Stimulated activated naive B cell treated with anti-CD40 and anti-IgM and Interleukin-4, amounts not matched to agents 10 μg/mL and 1 μg/mL and 100 μg/mL, for 72 hours (primary cell): ENCODE measurements around the gene CCL2.

Source experiments
- ATAC-seq, 2 donors: fragments of 150-1000 bp; cut with Tn5 transposase; replicated peaks; 2 replicates each; pipeline ENCODE4 v1.10.0; 2021; ENCODE audit warnings: moderate library complexity in 1 of 2
- DNase-seq: peaks from one replicate; pipeline ENCODE4 v3.0.0; 2021
- H3K27ac Mint-ChIP-seq: one replicate; pipeline ENCODE4 v1.8.0; 2022; ENCODE audit warnings: mild to moderate bottlenecking, mixed read lengths
- H3K27me3 Mint-ChIP-seq, 2 donors: one replicate each; pipeline ENCODE4 v1.8.0; 2022; ENCODE audit warnings: mixed read lengths in 2 of 2
- H3K36me3 Mint-ChIP-seq, 2 donors: one replicate each; pipeline ENCODE4 v1.8.0; 2022; ENCODE audit warnings: mixed read lengths in 2 of 2, mild to moderate bottlenecking in 1 of 2
- H3K4me1 Mint-ChIP-seq, 2 donors: one replicate each; pipeline ENCODE4 v1.8.0; 2022; ENCODE audit warnings: mixed read lengths in 2 of 2, mild to moderate bottlenecking in 1 of 2
- H3K4me3 Mint-ChIP-seq, 2 donors: one replicate each; pipeline ENCODE4 v1.8.0; 2022; ENCODE audit warnings: mild to moderate bottlenecking in 2 of 2, mixed read lengths in 2 of 2, moderate library complexity in 1 of 2
- H3K9me3 Mint-ChIP-seq, 2 donors: one replicate each; pipeline ENCODE4 v1.8.0; 2022; ENCODE audit warnings: mixed read lengths in 2 of 2, mild to moderate bottlenecking in 1 of 2

The CCL2 gene

DNA sequence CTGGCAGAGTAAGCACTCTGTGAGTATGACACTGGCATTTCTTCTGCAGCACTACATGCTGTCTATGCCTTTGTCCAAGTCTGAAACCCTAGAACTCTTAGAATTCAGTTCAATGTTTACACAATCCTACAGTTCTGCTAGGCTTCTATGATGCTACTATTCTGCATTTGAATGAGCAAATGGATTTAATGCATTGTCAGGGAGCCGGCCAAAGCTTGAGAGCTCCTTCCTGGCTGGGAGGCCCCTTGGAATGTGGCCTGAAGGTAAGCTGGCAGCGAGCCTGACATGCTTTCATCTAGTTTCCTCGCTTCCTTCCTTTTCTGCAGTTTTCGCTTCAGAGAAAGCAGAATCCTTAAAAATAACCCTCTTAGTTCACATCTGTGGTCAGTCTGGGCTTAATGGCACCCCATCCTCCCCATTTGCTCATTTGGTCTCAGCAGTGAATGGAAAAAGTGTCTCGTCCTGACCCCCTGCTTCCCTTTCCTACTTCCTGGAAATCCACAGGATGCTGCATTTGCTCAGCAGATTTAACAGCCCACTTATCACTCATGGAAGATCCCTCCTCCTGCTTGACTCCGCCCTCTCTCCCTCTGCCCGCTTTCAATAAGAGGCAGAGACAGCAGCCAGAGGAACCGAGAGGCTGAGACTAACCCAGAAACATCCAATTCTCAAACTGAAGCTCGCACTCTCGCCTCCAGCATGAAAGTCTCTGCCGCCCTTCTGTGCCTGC, at the start of gene CCL2:
CCL2 (plus strand) TSS at position 635 of the 730 bp plus-strand sequence; CDS start at position 700, 65 bp downstream.
- Mint-ChIP-seq H3K27me3 (peaks cover 33 to 51% of the 10 kb centered on the region in 2 donors), H3K9me3 (no peaks in the 10 kb centered on the region), H3K4me1 (peaks cover 26 to 40% of the 10 kb centered on the region in 2 donors), H3K4me3 (peak within 1 kb of the TSS; percentile 30 to 56), H3K27ac (no peak within 1 kb of the TSS), H3K36me3 (no peaks in the 10 kb centered on the region)
- ATAC-seq (peak; percentile 40 to 59), DNase-seq (no peak)

- H3K27ac Mint-ChIP-seq, result no peak overlapping the region
- no peak overlapping the region for H3K4me3 Mint-ChIP-seq
- H3K4me1 Mint-ChIP-seq, result peaks cover 0 to 9% of the 10 kb centered on the region in 2 donors
- no peaks in the 10 kb centered on the region for H3K36me3 Mint-ChIP-seq
- ATAC-seq, result no peak
- DNase-seq, result no peak
- peaks cover 6 to 13% of the 10 kb centered on the region in 2 donors for H3K9me3 Mint-ChIP-seq
- peaks cover 14 to 21% of the 10 kb centered on the region in 2 donors for H3K27me3 Mint-ChIP-seq
Observed at GRCh38 chr17:34205401-34205800, 49.7 kb upstream of the CCL2 start.

- Mint-ChIP-seq H3K36me3 (no peaks in the 10 kb centered on the region), H3K4me1 (peaks cover 0 to 4% of the 10 kb centered on the region in 2 donors), H3K27me3 (peaks cover 14 to 20% of the 10 kb centered on the region in 2 donors), H3K4me3 (no peak overlapping the region), H3K9me3 (peaks cover 6 to 13% of the 10 kb centered on the region in 2 donors), H3K27ac (no peak overlapping the region)
- ATAC-seq (no peak), DNase-seq (no peak)
Observed at GRCh38 chr17:34206569-34206968, 48.5 kb upstream of the CCL2 start.

- peaks cover 0 to 4% of the 10 kb centered on the region in 2 donors for H3K4me1 Mint-ChIP-seq
- H3K27ac Mint-ChIP-seq, result no peak overlapping the region
- no peak overlapping the region for H3K4me3 Mint-ChIP-seq
- H3K9me3 Mint-ChIP-seq, result peaks cover 6 to 12% of the 10 kb centered on the region in 2 donors
- DNase-seq, result no peak
- no peak for ATAC-seq
- peaks cover 13 to 20% of the 10 kb centered on the region in 2 donors for H3K27me3 Mint-ChIP-seq
- no peaks in the 10 kb centered on the region for H3K36me3 Mint-ChIP-seq
Observed at GRCh38 chr17:34207572-34207971, 47.5 kb upstream of the CCL2 start.

DNA sequence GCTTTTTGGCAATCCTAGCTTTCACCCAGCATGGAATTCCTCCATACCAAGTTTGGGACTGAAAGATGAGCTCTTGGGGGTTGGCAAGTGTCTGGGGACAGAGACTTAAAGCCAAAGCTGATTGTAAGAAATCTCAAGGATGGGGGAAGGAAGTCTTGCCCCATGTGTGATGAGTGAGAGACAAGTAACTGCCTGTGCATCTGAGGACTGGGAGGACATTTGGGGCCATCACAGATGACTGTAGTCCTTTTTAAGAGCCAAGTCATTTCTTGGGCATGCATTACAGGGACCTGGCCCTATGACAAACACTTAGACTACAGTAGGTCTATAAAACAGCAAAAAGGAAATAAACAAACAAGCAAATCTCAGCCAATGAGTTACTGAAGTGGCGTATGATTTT, 36.3 kb upstream of the CCL2 start:
- peaks cover 4% of the 10 kb centered on the region in 2 donors for H3K36me3 Mint-ChIP-seq
- no peak overlapping the region for H3K4me3 Mint-ChIP-seq
- no peak for DNase-seq
- H3K27ac Mint-ChIP-seq, result no peak overlapping the region
- H3K4me1 Mint-ChIP-seq, result peaks cover 0 to 5% of the 10 kb centered on the region in 2 donors
- peaks cover 33 to 47% of the 10 kb centered on the region in 2 donors for H3K27me3 Mint-ChIP-seq
- peaks cover 5 to 7% of the 10 kb centered on the region in 2 donors for H3K9me3 Mint-ChIP-seq
- no peak for ATAC-seq

GRCh38 chr17:34219405-34219804, 35.7 kb upstream of the CCL2 start:
- DNase-seq, result no peak
- peaks cover 30 to 41% of the 10 kb centered on the region in 2 donors for H3K27me3 Mint-ChIP-seq
- H3K9me3 Mint-ChIP-seq, result peaks cover 1 to 3% of the 10 kb centered on the region in 2 donors
- ATAC-seq, result no peak
- no peak overlapping the region for H3K4me3 Mint-ChIP-seq
- H3K4me1 Mint-ChIP-seq, result peaks cover 0 to 5% of the 10 kb centered on the region in 2 donors
- no peak overlapping the region for H3K27ac Mint-ChIP-seq
- peaks cover 0 to under 1% of the 10 kb centered on the region in 2 donors for H3K36me3 Mint-ChIP-seq

DNA sequence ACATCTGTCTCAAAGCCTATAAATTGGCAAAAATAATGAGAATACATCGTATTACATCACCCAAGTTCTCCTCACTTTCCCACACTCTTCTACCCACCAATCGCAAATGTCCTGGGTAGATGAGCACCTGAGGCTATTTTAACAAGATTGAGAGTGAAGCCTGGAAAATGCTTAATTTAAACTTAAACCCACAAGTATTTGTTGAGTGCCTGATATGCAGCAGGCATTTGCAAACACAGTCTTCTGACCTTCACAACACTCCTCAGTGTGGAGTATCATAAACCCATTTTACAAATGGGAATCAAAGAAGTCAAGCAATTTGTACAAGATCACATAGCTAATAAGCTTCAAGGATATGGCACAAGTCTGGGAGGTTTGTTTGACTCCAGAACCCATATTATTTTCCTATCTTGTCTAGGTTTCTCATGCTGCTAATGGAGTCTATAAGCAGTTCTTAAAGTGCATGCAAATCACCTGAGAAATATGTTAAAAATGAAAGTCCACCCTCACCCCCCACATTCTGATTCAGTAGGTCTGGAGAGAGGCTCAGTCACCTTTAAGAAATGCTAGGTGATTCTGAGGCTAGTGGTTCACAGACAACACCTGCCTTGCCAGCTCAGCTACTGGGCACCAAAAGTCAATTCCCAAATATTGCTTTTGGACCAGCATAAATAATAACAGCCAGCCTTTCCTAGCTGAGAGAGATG, 34.9 kb upstream of the CCL2 start:
- H3K36me3 Mint-ChIP-seq, result no peaks in the 10 kb centered on the region
- H3K4me3 Mint-ChIP-seq, result no peak overlapping the region
- H3K4me1 Mint-ChIP-seq, result peaks cover 0 to 5% of the 10 kb centered on the region in 2 donors
- H3K27ac Mint-ChIP-seq, result no peak overlapping the region
- H3K27me3 Mint-ChIP-seq, result peaks cover 32 to 40% of the 10 kb centered on the region in 2 donors
- no peak for DNase-seq
- no peak for ATAC-seq
- peaks cover 0 to 1% of the 10 kb centered on the region in 2 donors for H3K9me3 Mint-ChIP-seq

GRCh38 chr17:34220752-34221395, 34.2 kb upstream of the CCL2 start:
- DNase-seq (no peak), ATAC-seq (no peak)
- Mint-ChIP-seq H3K36me3 (no peaks in the 10 kb centered on the region), H3K4me3 (no peak overlapping the region), H3K4me1 (peaks cover 0 to 5% of the 10 kb centered on the region in 2 donors), H3K27ac (no peak overlapping the region), H3K27me3 (peaks cover 32 to 39% of the 10 kb centered on the region in 2 donors), H3K9me3 (peaks cover 0 to 1% of the 10 kb centered on the region in 2 donors)

DNA sequence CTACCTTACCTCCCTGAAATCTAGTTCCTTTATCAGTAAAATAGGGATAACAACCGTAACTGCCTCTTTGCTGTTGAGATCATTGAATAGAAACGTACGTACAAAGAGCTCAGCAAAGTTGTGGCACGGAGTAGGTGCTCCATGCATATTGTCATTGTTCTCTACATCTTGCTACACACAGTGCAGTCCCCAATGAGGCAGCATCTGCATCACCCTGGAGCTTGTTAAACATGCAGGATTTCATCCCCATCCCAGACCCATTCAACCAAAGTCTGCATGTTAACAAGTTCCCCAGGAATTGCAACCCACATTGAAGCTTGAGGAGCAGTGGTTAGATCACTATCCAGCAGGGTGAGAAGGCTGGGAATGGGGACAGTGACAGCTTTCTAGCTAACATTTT, 33.7 kb upstream of the CCL2 start:
- ATAC-seq (no peak), DNase-seq (no peak)
- Mint-ChIP-seq H3K4me3 (no peak overlapping the region), H3K27ac (no peak overlapping the region), H3K9me3 (peaks cover 0 to 1% of the 10 kb centered on the region in 2 donors), H3K36me3 (no peaks in the 10 kb centered on the region), H3K4me1 (peaks cover 0 to 5% of the 10 kb centered on the region in 2 donors), H3K27me3 (peaks cover 28 to 35% of the 10 kb centered on the region in 2 donors)

GRCh38 chr17:34222722-34223497, 32.2 kb upstream of the CCL2 start:
- ATAC-seq, result no peak
- no peaks in the 10 kb centered on the region for H3K36me3 Mint-ChIP-seq
- H3K27ac Mint-ChIP-seq, result no peak overlapping the region
- no peak overlapping the region for H3K4me3 Mint-ChIP-seq
- no peak for DNase-seq
- peaks cover 6 to 11% of the 10 kb centered on the region in 2 donors for H3K4me1 Mint-ChIP-seq
- peaks cover 0 to 1% of the 10 kb centered on the region in 2 donors for H3K9me3 Mint-ChIP-seq
- peaks cover 23 to 28% of the 10 kb centered on the region in 2 donors for H3K27me3 Mint-ChIP-seq

- peaks cover 0 to 5% of the 10 kb centered on the region in 2 donors for H3K9me3 Mint-ChIP-seq
- peaks cover 0 to 2% of the 10 kb centered on the region in 2 donors for H3K36me3 Mint-ChIP-seq
- DNase-seq (no peak), ATAC-seq (no peak)
- no peak overlapping the region for H3K27ac Mint-ChIP-seq
- peaks cover 23 to 28% of the 10 kb centered on the region in 2 donors for H3K27me3 Mint-ChIP-seq
- peaks cover 6% of the 10 kb centered on the region in 2 donors for H3K4me1 Mint-ChIP-seq
- no peak overlapping the region for H3K4me3 Mint-ChIP-seq
Observed at GRCh38 chr17:34225046-34225445, 30.0 kb upstream of the CCL2 start.

- Mint-ChIP-seq H3K9me3 (peaks cover 5 to 8% of the 10 kb centered on the region in 2 donors), H3K4me3 (no peak overlapping the region), H3K36me3 (peaks cover 0 to 2% of the 10 kb centered on the region in 2 donors), H3K27ac (no peak overlapping the region), H3K4me1 (peaks cover 6% of the 10 kb centered on the region in 2 donors), H3K27me3 (peaks cover 18 to 31% of the 10 kb centered on the region in 2 donors)
- DNase-seq (no peak), ATAC-seq (no peak)
Observed at GRCh38 chr17:34226011-34226743, 28.9 kb upstream of the CCL2 start.

DNA sequence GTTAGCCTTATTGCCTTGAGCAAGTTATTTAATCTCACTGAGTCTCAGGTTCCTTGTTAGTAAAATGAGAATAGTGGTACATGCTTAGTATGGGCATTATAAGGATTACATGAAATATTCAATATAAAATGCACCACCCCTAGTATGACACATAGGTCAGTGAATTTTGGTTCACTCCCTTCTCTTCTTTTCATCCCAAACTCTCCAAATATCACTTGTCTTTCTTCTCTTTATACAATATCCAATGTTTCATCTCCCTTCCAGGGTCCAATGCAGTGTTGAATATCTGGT, 28.4 kb upstream of the CCL2 start:
- Mint-ChIP-seq H3K27me3 (peaks cover 13 to 27% of the 10 kb centered on the region in 2 donors), H3K36me3 (peaks cover 0 to 2% of the 10 kb centered on the region in 2 donors), H3K9me3 (peaks cover 5 to 8% of the 10 kb centered on the region in 2 donors), H3K27ac (no peak overlapping the region), H3K4me3 (no peak overlapping the region), H3K4me1 (peaks cover 6% of the 10 kb centered on the region in 2 donors)
- DNase-seq, result no peak
- no peak for ATAC-seq
